Measurements from ENCODE around the gene FAM3C.

DNA sequence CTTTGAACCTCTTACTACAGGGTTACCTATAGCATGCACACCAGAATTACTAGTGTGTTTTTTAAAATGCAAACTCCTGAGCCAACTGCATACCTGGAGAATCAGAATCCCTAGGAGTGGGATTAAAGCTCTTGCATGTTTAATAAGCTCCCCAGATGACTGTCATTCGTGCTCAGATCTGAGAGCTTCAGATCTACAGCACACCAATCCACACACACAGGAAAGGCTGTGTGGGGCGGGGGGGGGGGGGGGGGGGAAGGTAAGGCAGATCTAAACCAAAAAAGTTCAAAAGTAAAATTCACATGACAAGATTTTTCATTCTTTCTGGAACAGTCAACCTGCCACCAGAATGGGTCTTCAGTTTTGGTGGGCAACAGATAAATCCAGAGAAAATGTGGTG, 5.5 kb downstream of the FAM3C start:
- TF ChIP-seq POLR2A (IDR thresholded peaks at IDR 0.05) = no peak
- TF ChIP-seq, protein P1, sequence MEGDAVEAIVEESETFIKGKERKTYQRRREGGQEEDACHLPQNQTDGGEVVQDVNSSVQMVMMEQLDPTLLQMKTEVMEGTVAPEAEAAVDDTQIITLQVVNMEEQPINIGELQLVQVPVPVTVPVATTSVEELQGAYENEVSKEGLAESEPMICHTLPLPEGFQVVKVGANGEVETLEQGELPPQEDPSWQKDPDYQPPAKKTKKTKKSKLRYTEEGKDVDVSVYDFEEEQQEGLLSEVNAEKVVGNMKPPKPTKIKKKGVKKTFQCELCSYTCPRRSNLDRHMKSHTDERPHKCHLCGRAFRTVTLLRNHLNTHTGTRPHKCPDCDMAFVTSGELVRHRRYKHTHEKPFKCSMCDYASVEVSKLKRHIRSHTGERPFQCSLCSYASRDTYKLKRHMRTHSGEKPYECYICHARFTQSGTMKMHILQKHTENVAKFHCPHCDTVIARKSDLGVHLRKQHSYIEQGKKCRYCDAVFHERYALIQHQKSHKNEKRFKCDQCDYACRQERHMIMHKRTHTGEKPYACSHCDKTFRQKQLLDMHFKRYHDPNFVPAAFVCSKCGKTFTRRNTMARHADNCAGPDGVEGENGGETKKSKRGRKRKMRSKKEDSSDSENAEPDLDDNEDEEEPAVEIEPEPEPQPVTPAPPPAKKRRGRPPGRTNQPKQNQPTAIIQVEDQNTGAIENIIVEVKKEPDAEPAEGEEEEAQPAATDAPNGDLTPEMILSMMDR (IDR thresholded peaks at IDR 0.05) = no peak

All from thyroid gland (tissue), 4 donors.